IMR-90 (cell line): Measurements from ENCODE around the gene NAB2. TPM values are rescaled to one million over a fixed set of nuclear protein-coding genes. Genes with fewer than 3 reads are reported as not detected.

Experiments used
- CTCF ChIP-seq: conservative IDR thresholded peaks from 2 replicates; pipeline ENCODE4 v1.5.1; 2012; ENCODE audit warnings: mild to moderate bottlenecking, low read depth, low read length, improper control_type of control experiment
- FOS ChIP-seq: fragments of 150-350 bp; IDR thresholded peaks from 2 replicates; pipeline ENCODE4 v1.6.1; 2016; ENCODE audit warnings: low read depth, low read length
- MXI1 ChIP-seq: IDR thresholded peaks from 2 replicates; pipeline ENCODE4 v1.6.1; 2012; ENCODE audit warnings: low read depth, mild to moderate bottlenecking, low read length, moderate library complexity, borderline replicate concordance
- POLR2A ChIP-seq: IDR thresholded peaks from 2 replicates; pipeline ENCODE4 v1.6.1; 2012; ENCODE audit warnings: mild to moderate bottlenecking, low read depth, low read length
- RAD21 ChIP-seq: IDR thresholded peaks from 2 replicates; pipeline ENCODE4 v1.6.1; 2012; ENCODE audit warnings: low read length, improper control_type of control experiment
- polyA plus RNA-seq, 3 experiments: library from polyadenylated mRNA; depleted of rRNA; stranded (reverse); fragments of >200 nt; gene quantifications; 2 replicates each; pipeline ENCODE4 v1.2.3, GENCODE V29; 2012; ENCODE audit warnings: low replicate concordance in 1 of 3
- total RNA-seq: library from RNA; depleted of rRNA; stranded (reverse); fragments of >200 nt; gene quantifications from 2 replicates; pipeline ENCODE4 v1.2.3, GENCODE V29; 2012

The NAB2 gene
- total and polyA plus RNA-seq, 2 of the 4 experiments (the other 2 are of a cell fraction), result 65.1 to 68.8 TPM

- no peak for TF ChIP-seq CTCF
- TF ChIP-seq POLR2A, result no peak
- no peak for TF ChIP-seq FOS
- TF ChIP-seq RAD21, result no peak
- no peak for TF ChIP-seq MXI1
These were observed 3.0 kb downstream of the NAB2 start (continued) for GRCh38 chr12:57091638-57092528.
